HepG2 (cell line): ENCODE data around the gene P2RX1. TPM values are rescaled to one million over a fixed set of nuclear protein-coding genes. Genes with fewer than 3 reads are reported as not detected.

Experiments used
- ATAC-seq: fragments of 200-7000 bp; cut with Tn5 transposase; 3 replicates; pipeline ENCODE4 v1.9.1; 2020; ENCODE audit warnings: mild to moderate bottlenecking, moderate library complexity
- BruUV-seq: library from RNA; stranded (reverse); fragments of 400-500 nt; replicated peaks from 2 replicates; lab custom pipeline; 2021; lab: Mats Ljungman, UMichigan
- CTCF ChIA-PET: fragments of 300-600 bp; formaldehyde crosslinking; extraction: SDS; loops from one replicate; lab custom pipeline; 2021; ENCODE audit warnings: low total read pairs, inconsistent platforms, low intra/inter-chr PET ratio; lab: Yijun Ruan, JAX
- POLR2A ChIA-PET: fragments of 350-600 bp; sonication (Branson Sonifier 250); formaldehyde crosslinking; loops from one replicate; lab custom pipeline; 2020; ENCODE audit warnings: antibody characterized with exemption, inconsistent platforms; lab: Yijun Ruan, JAX
- DNase-seq: peaks from one replicate; pipeline ENCODE4 v3.0.0-alpha.2; 2015; ENCODE audit warnings: low spot score
- FAIRE-seq: peaks from 3 replicates; lab custom pipeline; 2011; peaks lifted over from hg19 to GRCh38; lab: Jason Lieb, UNC
- H2AFZ ChIP-seq: one replicate; pipeline ENCODE4 v1.6.1; 2011; ENCODE audit warnings: low read length, inconsistent platforms
- H3K27ac ChIP-seq: fragments of 300-600 bp; 3 replicates; pipeline ENCODE4 v1.8.0; 2011; ENCODE audit warnings: mixed run types, mild to moderate bottlenecking, mixed read lengths, low read length, inconsistent platforms; ENCODE audit not compliant: insufficient read depth; ENCODE audit errors: extremely low read length
- H3K27me3 ChIP-seq, 2 experiments: fragments of 200-600 bp in 1 of 2; 2 replicates in 1 of 2; 3 replicates in 1 of 2; pipeline versions ENCODE4 v1.6.0 to v1.8.0; 2011; ENCODE audit warnings: low read length in 2 of 2, mild to moderate bottlenecking in 2 of 2, moderate library complexity in 2 of 2, inconsistent platforms in 1 of 2; ENCODE audit not compliant: insufficient read depth in 2 of 2, control insufficient read depth in 1 of 2
- H3K36me3 ChIP-seq, 2 experiments: fragments of 200-600 bp in 1 of 2; replicated peaks in 1 of 2; 2 replicates in 1 of 2; 3 replicates in 1 of 2; pipeline versions ENCODE4 v1.5.1 to v1.8.0; 2011; ENCODE audit warnings: low read length in 2 of 2, inconsistent platforms in 1 of 2; ENCODE audit not compliant: insufficient read depth in 2 of 2, control insufficient read depth in 1 of 2
- H3K4me1 ChIP-seq: 2 replicates; pipeline ENCODE4 v1.5.1; 2012; ENCODE audit warnings: low read length, inconsistent platforms; ENCODE audit not compliant: insufficient read depth
- H3K4me2 ChIP-seq: 2 replicates; pipeline ENCODE4 v1.6.0; 2011; ENCODE audit warnings: low read depth, low read length, inconsistent platforms
- H3K4me3 ChIP-seq, 3 experiments: fragments of 200-600 bp in 1 of 3; sonication (generic), shearing (Covaris generic) in 1 of 3; replicated peaks in 1 of 3; 2 replicates each; pipeline ENCODE4 v1.5.1; 2011 to 2016; ENCODE audit warnings: low read length in 3 of 3, inconsistent platforms in 2 of 3, low read depth in 2 of 3, mild to moderate bottlenecking in 2 of 3, control low read depth in 1 of 3, mixed read lengths in 1 of 3; ENCODE audit not compliant: insufficient read depth in 1 of 3
- H3K79me2 ChIP-seq: one replicate; pipeline ENCODE4 v1.6.1; 2011; ENCODE audit warnings: low read length, inconsistent platforms; ENCODE audit not compliant: insufficient read depth
- H3K9ac ChIP-seq: 2 replicates; pipeline ENCODE4 v1.6.0; 2011; ENCODE audit warnings: mild to moderate bottlenecking, low read depth, low read length, inconsistent platforms; ENCODE audit not compliant: insufficient read depth
- H3K9me3 ChIP-seq: 2 replicates; pipeline ENCODE4 v1.5.1; 2012; ENCODE audit warnings: mild to moderate bottlenecking, low read length
- H4K20me1 ChIP-seq: 2 replicates; pipeline ENCODE4 v1.6.0; 2011; ENCODE audit warnings: inconsistent platforms, mild to moderate bottlenecking, low read length, moderate library complexity; ENCODE audit not compliant: insufficient read depth
- FOSL1 ChIP-seq: sonication (generic); formaldehyde crosslinking; IDR thresholded peaks from 2 replicates; pipeline ENCODE4 v1.9.0; 2021; ENCODE audit warnings: missing genetic modification reagents, borderline replicate concordance
- FOXK1 ChIP-seq: sonication (generic); formaldehyde crosslinking; IDR thresholded peaks from 2 replicates; pipeline ENCODE4 v1.4.0; 2020; ENCODE audit warnings: low read depth, missing genetic modification reagents, borderline replicate concordance
- HDAC6 ChIP-seq: fragments of 200-600 bp; sonication (generic); IDR thresholded peaks from 2 replicates; pipeline ENCODE4 v1.7.0; 2017; ENCODE audit warnings: mild to moderate bottlenecking, antibody characterized with exemption, low read length, low read depth
- HOXA9 ChIP-seq: sonication (generic); formaldehyde crosslinking; IDR thresholded peaks from 2 replicates; pipeline ENCODE4 v1.8.1; 2022; ENCODE audit warnings: missing genetic modification reagents, mild to moderate bottlenecking, moderate library complexity, borderline replicate concordance
- HOXD1 ChIP-seq: sonication (generic); formaldehyde crosslinking; IDR thresholded peaks from 2 replicates; pipeline ENCODE4 v1.5.0; 2020; ENCODE audit warnings: missing genetic modification reagents
- MEF2D ChIP-seq: sonication (generic); formaldehyde crosslinking; IDR thresholded peaks from 2 replicates; pipeline ENCODE4 v1.5.1; 2020; ENCODE audit warnings: mild to moderate bottlenecking, missing genetic modification reagents
- RORA ChIP-seq: sonication (generic); formaldehyde crosslinking; IDR thresholded peaks from 2 replicates; pipeline ENCODE4 v1.5.0; 2020; ENCODE audit warnings: mild to moderate bottlenecking, missing genetic modification reagents, moderate library complexity
- TCF7L2 ChIP-seq: IDR thresholded peaks from 2 replicates; pipeline ENCODE4 v1.6.1; 2011; ENCODE audit warnings: mild to moderate bottlenecking, low read depth, low read length, moderate library complexity
- ZBTB7A ChIP-seq: sonication (generic); formaldehyde crosslinking; IDR thresholded peaks from 2 replicates; pipeline ENCODE4 v1.8.0; 2022; ENCODE audit warnings: mild to moderate bottlenecking, missing genetic modification reagents
- ZNF143 ChIP-seq: sonication (generic); formaldehyde crosslinking; IDR thresholded peaks from 2 replicates; pipeline ENCODE4 v1.4.0; 2020; ENCODE audit warnings: missing genetic modification reagents
- ZNF263 ChIP-seq: sonication (generic); formaldehyde crosslinking; IDR thresholded peaks from 2 replicates; pipeline ENCODE4 v1.4.0; 2020; ENCODE audit warnings: missing genetic modification reagents
- ZNF577 ChIP-seq: sonication (generic); formaldehyde crosslinking; IDR thresholded peaks from 2 replicates; pipeline ENCODE4 v1.4.0; 2020; ENCODE audit warnings: mild to moderate bottlenecking, low read depth, missing genetic modification reagents, borderline replicate concordance
- ZNF609 ChIP-seq: sonication (generic); formaldehyde crosslinking; IDR thresholded peaks from 2 replicates; pipeline ENCODE4 v1.4.0; 2020; ENCODE audit warnings: mild to moderate bottlenecking, missing genetic modification reagents, borderline replicate concordance
- ZNF7 ChIP-seq: IDR thresholded peaks from 2 replicates; pipeline ENCODE4 v1.6.1; 2016; ENCODE audit warnings: missing biosample characterization, missing genetic modification reagents
- ZNF777 ChIP-seq: sonication (generic); formaldehyde crosslinking; IDR thresholded peaks from 2 replicates; pipeline ENCODE4 v1.4.0; 2020; ENCODE audit warnings: missing genetic modification reagents
- ZSCAN22 ChIP-seq: sonication (generic); formaldehyde crosslinking; IDR thresholded peaks from 2 replicates; pipeline ENCODE4 v1.4.0; 2020; ENCODE audit warnings: mild to moderate bottlenecking, missing genetic modification reagents
- WGBS: methylation state at CpG from one replicate; pipeline ENCODE4 v1.1.6; 2017; ENCODE audit warnings: low lambda C conversion rate; 5-methylcytosine and 5-hydroxymethylcytosine counted together
- in situ Hi-C: cut with HindIII; loops from 2 replicates; pipeline ENCODE4 v1.10.0; 2017; ENCODE audit warnings: low pct_unique_long_range_greater_than_20kb; ENCODE audit not compliant: extremely low pct_ligation_motif_present
- intact Hi-C: fragments of 100-400 bp; cut with micrococcal nuclease; formaldehyde crosslinking; loops from one replicate; pipeline ENCODE4 v1.10.0; 2022; ENCODE audit not compliant: unreplicated experiment
- polyA plus RNA-seq, 8 experiments: library from polyadenylated mRNA; depleted of rRNA in 3 of 8; stranded (reverse) in 7 of 8; unstranded in 1 of 8; fragments of >200 nt; fragmentation: Illumina TruSeq in 4 of 8; extraction: Trizol in 4 of 8; gene quantifications; 2 replicates each; pipeline versions ENCODE4 v1.2.1 to v1.2.3, GENCODE V29; 2011 to 2016; ENCODE audit warnings: low read depth in 4 of 8, missing spikeins in 1 of 8, mixed read lengths in 1 of 8; ENCODE audit not compliant: insufficient read depth in 1 of 8
- total RNA-seq, 5 experiments: library from RNA; depleted of rRNA; stranded (reverse); fragments of >200 nt; fragmentation: Illumina TruSeq; extraction: Trizol; gene quantifications; 2 replicates each; pipeline ENCODE4 v1.2.3, GENCODE V29; 2016; ENCODE audit warnings: low read depth in 1 of 5
- TF ChIP-seq, protein P1 (sequence below): sonication (generic); formaldehyde crosslinking; IDR thresholded peaks from 2 replicates; pipeline ENCODE4 v1.8.0; 2022; ENCODE audit warnings: mild to moderate bottlenecking, missing genetic modification reagents; ENCODE audit not compliant: insufficient replicate concordance

The P2RX1 gene
- total and polyA plus RNA-seq, 2 of the 13 experiments (the other 11 are each of a cell fraction or from before 2014, with no cell fraction given), result 0.04 to 0.50 TPM

GRCh38 chr17:3851461-3852100 is 64.7 kb downstream of the P2RX1 start:
- no peak for ATAC-seq
- DNase-seq, result no peak
- TF ChIP-seq FOSL1 (CRISPR knock-in tag) (no peak), HDAC6 (no peak), ZNF577 (CRISPR knock-in tag) (no peak), TCF7L2 (no peak), ZNF7 (no peak), RORA (CRISPR knock-in tag) (no peak), FOXK1 (CRISPR knock-in tag) (no peak), MEF2D (no peak), HOXD1 (no peak), ZBTB7A (no peak), HOXA9 (no peak), ZNF609 (no peak), ZSCAN22 (CRISPR knock-in tag) (no peak), ZNF777 (CRISPR knock-in tag) (no peak), ZNF143 (CRISPR knock-in tag) (no peak), ZNF263 (CRISPR knock-in tag) (no peak)
- TF ChIP-seq, protein P1, sequence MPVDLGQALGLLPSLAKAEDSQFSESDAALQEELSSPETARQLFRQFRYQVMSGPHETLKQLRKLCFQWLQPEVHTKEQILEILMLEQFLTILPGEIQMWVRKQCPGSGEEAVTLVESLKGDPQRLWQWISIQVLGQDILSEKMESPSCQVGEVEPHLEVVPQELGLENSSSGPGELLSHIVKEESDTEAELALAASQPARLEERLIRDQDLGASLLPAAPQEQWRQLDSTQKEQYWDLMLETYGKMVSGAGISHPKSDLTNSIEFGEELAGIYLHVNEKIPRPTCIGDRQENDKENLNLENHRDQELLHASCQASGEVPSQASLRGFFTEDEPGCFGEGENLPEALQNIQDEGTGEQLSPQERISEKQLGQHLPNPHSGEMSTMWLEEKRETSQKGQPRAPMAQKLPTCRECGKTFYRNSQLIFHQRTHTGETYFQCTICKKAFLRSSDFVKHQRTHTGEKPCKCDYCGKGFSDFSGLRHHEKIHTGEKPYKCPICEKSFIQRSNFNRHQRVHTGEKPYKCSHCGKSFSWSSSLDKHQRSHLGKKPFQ (CRISPR knock-in tag), result no peak
- ChIA-PET CTCF (no interaction called here), POLR2A (no interaction called here)
- no peaks in the 10 kb centered on the region; a peak in 1 of 5 replicates for H3K27me3 ChIP-seq
- no peak overlapping the region for H2AFZ ChIP-seq
- intact Hi-C loops (no loop called here), in situ Hi-C loops (no loop called here)
- no peak for FAIRE-seq
- 59% methylated on average over 21 of the region's 24 CpGs for WGBS
- H3K4me3 ChIP-seq, result no peak overlapping the region
- BruUV-seq, result no TSS peak
- no peaks in the 10 kb centered on the region for H3K79me2 ChIP-seq
- no peak overlapping the region for H3K9ac ChIP-seq
- H3K9me3 ChIP-seq, result no peaks in the 10 kb centered on the region
- no peak overlapping the region for H3K27ac ChIP-seq
- no peaks in the 10 kb centered on the region for H4K20me1 ChIP-seq
- no peak overlapping the region for H3K4me2 ChIP-seq
- no peaks in the 10 kb centered on the region for H3K36me3 ChIP-seq
- peaks cover 24% of the 10 kb centered on the region for H3K4me1 ChIP-seq
